ENCODE results near the gene TMC7. TPM values are rescaled to one million over a fixed set of nuclear protein-coding genes. Genes with fewer than 3 reads are reported as not detected.

TMC7 gene
- total RNA-seq, 2 donors from 2014 or later: 1.6 to 2.9 TPM

- no peaks in the 10 kb centered on the region for H3K36me3 ChIP-seq
- H3K27ac ChIP-seq: no peak overlapping the region
- WGBS: 88% methylated on average over 4 of the region's 4 CpGs
- no peaks in the 10 kb centered on the region for H3K9me3 ChIP-seq
- no peak for DNase-seq (ENCODE audit: low spot score)
- TF ChIP-seq CTCF (IDR thresholded peaks at IDR 0.05) (no peak), POLR2AphosphoS5 (IDR thresholded peaks at IDR 0.05) (no peak)
- intact Hi-C loops (cut with DNase I): no loop called here
- H3K27me3 ChIP-seq (replicated peaks; ENCODE audit: insufficient read depth): no peaks in the 10 kb centered on the region
- H3K4me1 ChIP-seq (replicated peaks): no peaks in the 10 kb centered on the region
- H3K4me3 ChIP-seq: no peak overlapping the region
These were observed 15.3 kb downstream of the TMC7 start for GRCh38 chr16:18999045-18999393.

GRCh38 chr16:19001788-19002187 lies 18.1 kb downstream of the TMC7 start:
- Histone ChIP-seq H3K27me3 (replicated peaks; ENCODE audit: insufficient read depth) (no peaks in the 10 kb centered on the region), H3K9me3 (no peaks in the 10 kb centered on the region), H3K4me1 (replicated peaks) (no peaks in the 10 kb centered on the region), H3K27ac (no peak overlapping the region), H3K4me3 (no peak overlapping the region), H3K36me3 (no peaks in the 10 kb centered on the region)
- no peak for DNase-seq (ENCODE audit: low spot score)
- TF ChIP-seq POLR2AphosphoS5 (IDR thresholded peaks at IDR 0.05) (no peak), CTCF (IDR thresholded peaks at IDR 0.05) (no peak), POLR2A (IDR thresholded peaks at IDR 0.05) (no peak)
- intact Hi-C loops (cut with DNase I): no loop called here
- WGBS: 57% methylated on average over 4 of the region's 4 CpGs

- no peaks in the 10 kb centered on the region for H3K9me3 ChIP-seq
- H3K27ac ChIP-seq: no peak overlapping the region
- H3K27me3 ChIP-seq (replicated peaks; ENCODE audit: insufficient read depth): no peaks in the 10 kb centered on the region
- no peaks in the 10 kb centered on the region for H3K36me3 ChIP-seq
- 79% methylated on average over 4 of the region's 4 CpGs for WGBS
- intact Hi-C loops (cut with DNase I): no loop called here
- no peak for TF ChIP-seq POLR2AphosphoS5 (IDR thresholded peaks at IDR 0.05)
- TF ChIP-seq POLR2A (IDR thresholded peaks at IDR 0.05): no peak
- TF ChIP-seq CTCF (IDR thresholded peaks at IDR 0.05): no peak
- H3K4me1 ChIP-seq (replicated peaks): no peaks in the 10 kb centered on the region
- DNase-seq (ENCODE audit: low spot score): no peak
- H3K4me3 ChIP-seq: no peak overlapping the region
These were observed 20.2 kb downstream of the TMC7 start for GRCh38 chr16:19003935-19004334.

- no peak for DNase-seq (ENCODE audit: low spot score)
- Histone ChIP-seq H3K36me3 (no peaks in the 10 kb centered on the region), H3K27ac (no peak overlapping the region), H3K4me3 (no peak overlapping the region), H3K27me3 (replicated peaks; ENCODE audit: insufficient read depth) (no peaks in the 10 kb centered on the region), H3K9me3 (no peaks in the 10 kb centered on the region), H3K4me1 (replicated peaks) (no peaks in the 10 kb centered on the region)
- no peak for TF ChIP-seq POLR2A (IDR thresholded peaks at IDR 0.05)
- TF ChIP-seq CTCF (IDR thresholded peaks at IDR 0.05): no peak
- no peak for TF ChIP-seq POLR2AphosphoS5 (IDR thresholded peaks at IDR 0.05)
- intact Hi-C loops (cut with DNase I): no loop called here
- WGBS: 69% methylated on average over 16 of the region's 16 CpGs
These were observed 22.1 kb downstream of the TMC7 start for GRCh38 chr16:19005561-19006445.

All from prostate gland (tissue), 2 donors.